Gastroesophageal sphincter (tissue), 3 donors: Measurements from ENCODE around the gene PRELID1.

ENCODE experiments used
- EP300 ChIP-seq: sonication (generic); formaldehyde crosslinking; IDR thresholded peaks from one replicate; pipeline ENCODE4 v1.6.1; 2017; ENCODE audit warnings: antibody characterized with exemption, mild to moderate bottlenecking
- POLR2A ChIP-seq, 2 donors: fragments of 450-650 bp; IDR thresholded peaks; one replicate each; pipeline ENCODE4 v1.6.1; 2017; ENCODE audit warnings: antibody characterized with exemption in 2 of 2, mild to moderate bottlenecking in 2 of 2, moderate library complexity in 1 of 2
- POLR2AphosphoS5 ChIP-seq: sonication (generic); formaldehyde crosslinking; IDR thresholded peaks from one replicate; pipeline ENCODE4 v1.6.1; 2017; ENCODE audit warnings: antibody characterized with exemption
- TF ChIP-seq, protein P1 (sequence below), 4 experiments: fragments of 200-600 bp in 2 of 4; fragments of 450-650 bp in 2 of 4; sonication (generic) in 1 of 4; IDR thresholded peaks; one replicate each; pipeline ENCODE4 v1.5.1; 2017 to 2019; ENCODE audit warnings: antibody characterized with exemption in 4 of 4, mild to moderate bottlenecking in 2 of 4, moderate library complexity in 2 of 4

DNA sequence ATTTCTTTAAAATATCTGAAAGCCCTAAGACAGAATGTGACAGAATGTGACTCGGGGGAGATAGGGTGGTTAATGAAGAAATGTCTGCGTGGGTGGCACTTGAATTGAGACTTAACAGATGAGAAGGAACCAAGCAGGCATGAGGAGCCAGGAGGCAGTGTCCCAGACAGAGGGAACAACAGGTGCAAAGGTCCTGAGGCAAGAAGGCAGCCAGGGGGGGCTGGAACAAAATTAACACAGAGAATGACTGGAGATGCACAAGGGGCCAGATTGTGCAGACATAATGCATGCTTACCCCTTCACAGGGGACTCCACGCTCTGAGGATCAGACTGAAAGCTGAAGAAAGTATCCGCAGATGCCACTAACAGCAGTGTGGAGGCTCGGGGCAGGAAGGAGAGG, 46.2 kb downstream of the PRELID1 start:
- TF ChIP-seq, protein P1, sequence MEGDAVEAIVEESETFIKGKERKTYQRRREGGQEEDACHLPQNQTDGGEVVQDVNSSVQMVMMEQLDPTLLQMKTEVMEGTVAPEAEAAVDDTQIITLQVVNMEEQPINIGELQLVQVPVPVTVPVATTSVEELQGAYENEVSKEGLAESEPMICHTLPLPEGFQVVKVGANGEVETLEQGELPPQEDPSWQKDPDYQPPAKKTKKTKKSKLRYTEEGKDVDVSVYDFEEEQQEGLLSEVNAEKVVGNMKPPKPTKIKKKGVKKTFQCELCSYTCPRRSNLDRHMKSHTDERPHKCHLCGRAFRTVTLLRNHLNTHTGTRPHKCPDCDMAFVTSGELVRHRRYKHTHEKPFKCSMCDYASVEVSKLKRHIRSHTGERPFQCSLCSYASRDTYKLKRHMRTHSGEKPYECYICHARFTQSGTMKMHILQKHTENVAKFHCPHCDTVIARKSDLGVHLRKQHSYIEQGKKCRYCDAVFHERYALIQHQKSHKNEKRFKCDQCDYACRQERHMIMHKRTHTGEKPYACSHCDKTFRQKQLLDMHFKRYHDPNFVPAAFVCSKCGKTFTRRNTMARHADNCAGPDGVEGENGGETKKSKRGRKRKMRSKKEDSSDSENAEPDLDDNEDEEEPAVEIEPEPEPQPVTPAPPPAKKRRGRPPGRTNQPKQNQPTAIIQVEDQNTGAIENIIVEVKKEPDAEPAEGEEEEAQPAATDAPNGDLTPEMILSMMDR (IDR thresholded peaks at IDR 0.05): no peak
- TF ChIP-seq POLR2A (IDR thresholded peaks at IDR 0.05) (no peak), POLR2AphosphoS5 (no peak), EP300 (no peak)
